Activated CD4-positive, alpha-beta T cell treated with anti-CD3 and anti-CD28 coated beads, Interleukin-2, amount 50 U/mL, for 1 hour (primary cell): ENCODE data around the gene UGT1A3.

Experiments used
- DNase-seq: peaks from one replicate; pipeline ENCODE4 v3.0.0-alpha.2; 2020

Gene UGT1A3

GRCh38 chr2:233818639-233819621, 90.1 kb downstream of the UGT1A3 start:
- DNase-seq: no peak

- no peak for DNase-seq
These were observed 91.3 kb downstream of the UGT1A3 start for GRCh38 chr2:233819884-233820773.

- no peak for DNase-seq
These were observed 91.9 kb downstream of the UGT1A3 start for GRCh38 chr2:233820774-233821105.

- DNase-seq: no peak
These were observed 92.4 kb downstream of the UGT1A3 start for GRCh38 chr2:233821196-233821595.

GRCh38 chr2:233821709-233822100, 92.9 kb downstream of the UGT1A3 start:
- no peak for DNase-seq

- no peak for DNase-seq
These were observed 93.4 kb downstream of the UGT1A3 start for GRCh38 chr2:233822101-233822771.
